HT-29 (cell line): ENCODE results near the gene SLC16A13. TPM values are rescaled to one million over a fixed set of nuclear protein-coding genes. Genes with fewer than 3 reads are reported as not detected.
A peak's percentile ranks its signal among the peaks of the same experiment; 100 is the strongest.
"Not testable (repeated sequence)": the region's sequence is repeated elsewhere in the genome, so short reads cannot be mapped to it uniquely, and the experiment has no call there.

Experiments
- DNase-seq: peaks from one replicate; pipeline ENCODE4 v3.0.0-alpha.2; 2015; ENCODE audit warnings: low spot score
- total RNA-seq: library from RNA; depleted of rRNA; stranded (reverse); fragments of >200 nt; shearing (Covaris generic); gene quantifications from 2 replicates; pipeline ENCODE4 v1.2.3, GENCODE V29; 2014

The SLC16A13 gene
- total RNA-seq, 1 experiment from 2014 or later, result 0.28 TPM

GRCh38 chr17:7029096-7029495 lies 6.7 kb upstream of the SLC16A13 start:
- DNase-seq, result no peak

DNA sequence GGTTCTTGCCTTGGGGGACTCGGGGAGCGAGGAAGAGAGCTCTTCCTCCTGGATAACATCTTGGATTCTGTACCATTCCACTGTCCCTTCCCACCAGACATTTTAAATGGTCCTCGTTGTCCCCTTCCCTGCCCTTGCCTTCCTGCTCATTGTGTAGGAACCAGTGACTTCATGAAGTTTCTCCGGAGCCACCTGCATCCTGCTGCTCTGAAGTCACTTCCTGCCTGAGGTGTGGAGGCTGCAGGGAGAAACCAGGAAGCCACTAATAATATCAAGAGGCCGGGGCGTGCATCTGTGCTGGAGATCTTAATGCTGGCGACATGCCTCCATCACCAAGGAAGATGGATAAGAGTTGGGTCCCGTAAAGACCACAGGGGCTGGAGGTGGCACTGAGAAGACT lies 6.2 kb upstream of the SLC16A13 start:
- no peak for DNase-seq

GRCh38 chr17:7034955-7035590 lies 742 bp upstream of the SLC16A13 start:
- no peak for DNase-seq

DNA sequence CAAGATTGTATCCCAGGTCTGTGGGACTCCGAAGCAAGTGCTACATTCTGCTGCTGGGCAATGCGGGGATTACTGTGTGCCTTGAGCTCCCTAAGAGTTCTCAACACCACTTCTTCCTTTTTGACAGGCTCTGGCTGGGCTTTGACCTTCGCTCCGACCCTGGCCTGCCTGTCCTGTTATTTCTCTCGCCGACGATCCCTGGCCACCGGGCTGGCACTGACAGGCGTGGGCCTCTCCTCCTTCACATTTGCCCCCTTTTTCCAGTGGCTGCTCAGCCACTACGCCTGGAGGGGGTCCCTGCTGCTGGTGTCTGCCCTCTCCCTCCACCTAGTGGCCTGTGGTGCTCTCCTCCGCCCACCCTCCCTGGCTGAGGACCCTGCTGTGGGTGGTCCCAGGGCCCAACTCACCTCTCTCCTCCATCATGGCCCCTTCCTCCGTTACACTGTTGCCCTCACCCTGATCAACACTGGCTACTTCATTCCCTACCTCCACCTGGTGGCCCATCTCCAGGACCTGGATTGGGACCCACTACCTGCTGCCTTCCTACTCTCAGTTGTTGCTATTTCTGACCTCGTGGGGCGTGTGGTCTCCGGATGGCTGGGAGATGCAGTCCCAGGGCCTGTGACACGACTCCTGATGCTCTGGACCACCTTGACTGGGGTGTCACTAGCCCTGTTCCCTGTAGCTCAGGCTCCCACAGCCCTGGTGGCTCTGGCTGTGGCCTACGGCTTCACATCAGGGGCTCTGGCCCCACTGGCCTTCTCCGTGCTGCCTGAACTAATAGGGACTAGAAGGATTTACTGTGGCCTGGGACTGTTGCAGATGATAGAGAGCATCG lies 2.4 kb downstream of the SLC16A13 start:
- no peak for DNase-seq

- no peak for DNase-seq
These were observed 4.0 kb downstream of the SLC16A13 start for GRCh38 chr17:7039832-7040231.

- no peak for DNase-seq
These were observed 6.0 kb downstream of the SLC16A13 start for GRCh38 chr17:7041607-7042500.

DNA sequence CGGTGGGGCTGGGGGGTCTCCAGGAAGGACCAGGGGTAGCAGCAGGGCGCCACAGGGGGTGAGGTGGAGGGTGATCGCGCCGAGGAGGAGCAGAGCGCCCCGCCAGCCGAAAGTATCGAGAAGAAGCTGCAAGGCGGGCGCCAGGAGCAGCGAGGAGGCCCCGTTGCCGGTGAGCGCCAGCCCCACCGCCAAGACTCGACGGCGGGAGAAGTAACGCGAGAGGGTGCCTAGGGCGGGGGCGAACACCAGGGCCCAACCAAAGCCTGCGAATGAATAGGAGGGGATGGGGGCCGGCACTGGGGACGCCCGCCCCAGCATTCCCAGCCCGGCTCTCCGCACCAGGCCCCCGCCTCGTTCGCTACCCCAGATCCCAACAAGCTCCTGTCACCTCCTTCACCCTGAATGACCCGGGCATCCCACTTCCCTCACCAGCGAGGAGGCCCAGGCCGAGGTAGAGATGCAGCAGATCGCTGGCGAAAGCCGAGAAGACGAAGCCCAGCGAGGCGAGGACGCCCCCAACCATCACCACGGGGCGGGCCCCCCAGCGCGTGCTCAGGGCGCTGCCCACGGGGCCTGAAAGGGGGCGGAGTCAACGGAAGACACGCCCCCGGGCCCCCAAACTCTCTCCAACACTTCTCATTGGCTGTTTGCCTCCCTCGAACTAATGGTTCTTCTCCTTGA lies 6.8 kb downstream of the SLC16A13 start:
- DNase-seq, result no peak

- DNase-seq, result no peak
These were observed 7.3 kb downstream of the SLC16A13 start for GRCh38 chr17:7043182-7043496.

DNA sequence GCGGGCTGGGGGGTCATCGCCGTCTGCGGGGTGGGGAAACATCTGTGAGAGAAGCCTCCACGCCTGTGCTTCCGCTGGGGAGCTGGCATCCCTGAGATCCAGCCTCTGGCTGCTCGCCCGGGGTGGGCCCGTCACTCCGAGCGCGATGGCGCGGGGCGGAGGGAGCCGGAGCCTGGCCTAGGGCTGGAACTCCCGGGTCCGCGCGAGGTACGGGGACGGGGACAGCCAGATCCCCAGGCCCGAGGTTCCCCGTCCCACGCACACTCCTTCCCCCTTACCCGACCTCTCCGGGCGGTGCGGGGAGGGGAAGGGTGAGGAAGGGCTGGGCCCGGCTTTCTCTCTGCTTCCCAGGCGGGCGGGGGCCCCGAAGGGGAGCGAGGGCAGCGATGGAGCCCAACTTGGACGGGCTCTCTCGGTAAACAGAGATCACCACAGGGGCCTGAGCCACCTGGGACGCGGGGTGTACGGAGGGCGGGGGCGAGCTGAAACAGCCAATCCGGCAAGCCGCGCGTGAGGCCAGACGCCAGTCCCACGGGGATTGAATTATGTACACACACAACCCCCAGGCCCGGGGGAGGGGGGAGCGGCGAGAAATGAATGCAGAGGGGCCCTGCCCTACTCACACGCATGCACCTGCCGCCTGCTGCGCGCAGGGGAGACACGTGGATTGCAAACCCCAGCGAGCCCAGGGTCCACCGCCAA lies 7.8 kb downstream of the SLC16A13 start, which contains the start of gene SLC16A11:
Gene SLC16A11 (minus strand): TSS at position 596 of the 702 bp plus-strand sequence. CDS start 579 bp downstream, at position 17.
- DNase-seq, result no peak

GRCh38 chr17:7045492-7046126 lies 9.8 kb downstream of the SLC16A13 start:
- DNase-seq, result peak; percentile 76

DNA sequence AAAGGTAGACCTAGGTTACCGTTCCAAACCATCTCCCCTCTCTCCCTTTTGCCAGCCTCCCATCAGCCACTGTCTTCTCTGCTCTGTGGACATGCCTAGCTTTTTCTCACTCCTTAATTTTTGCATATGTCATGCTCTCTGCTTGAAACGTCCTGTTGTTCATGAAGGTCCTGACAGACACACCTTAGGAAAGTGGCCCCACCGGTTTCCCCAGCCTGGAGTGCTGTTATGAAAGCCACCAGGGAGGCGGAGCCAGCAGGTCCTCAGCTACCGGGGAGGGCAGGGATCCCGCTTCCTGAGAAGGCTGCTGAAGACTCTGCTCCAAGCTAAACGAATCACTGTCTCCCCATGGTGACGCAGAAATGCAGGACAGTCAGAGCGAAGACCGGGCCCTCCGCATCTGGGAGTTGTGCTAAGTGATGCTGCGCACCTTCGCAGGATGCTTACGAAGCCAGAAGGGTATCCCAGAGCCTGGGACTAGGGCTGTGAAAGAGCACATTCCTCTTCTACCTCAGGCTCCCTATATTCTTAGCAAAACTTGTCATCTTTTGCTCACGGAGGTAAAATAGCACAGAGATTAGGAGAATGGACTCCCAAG lies 10.4 kb downstream of the SLC16A13 start:
- peak; percentile 89 for DNase-seq

- DNase-seq, result peak; percentile 3
These were observed 11.0 kb downstream of the SLC16A13 start for GRCh38 chr17:7046725-7047397.

DNA sequence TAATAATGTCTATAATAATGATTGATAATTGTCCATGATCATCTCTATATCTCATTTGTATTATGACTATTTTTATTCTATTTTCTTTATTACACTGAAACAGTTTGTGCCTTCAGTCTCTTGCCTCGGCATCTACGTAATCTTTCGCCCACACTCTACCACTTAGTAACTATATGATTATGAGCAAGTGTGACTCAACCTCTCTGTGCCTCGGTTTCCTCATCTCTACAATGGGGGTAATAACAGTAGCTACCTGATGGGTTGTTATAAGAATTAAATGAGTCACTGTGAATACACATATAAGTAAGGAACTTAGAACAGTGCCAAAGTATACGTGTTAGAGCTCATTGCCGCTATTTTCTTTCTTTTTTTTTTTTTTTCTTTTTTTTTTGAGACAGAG lies 11.8 kb downstream of the SLC16A13 start:
- no peak for DNase-seq

- DNase-seq, result no peak
These were observed 13.2 kb downstream of the SLC16A13 start for GRCh38 chr17:7048968-7049367.

GRCh38 chr17:7050583-7050982 lies 14.8 kb downstream of the SLC16A13 start:
- not testable (repeated sequence) for DNase-seq

DNA sequence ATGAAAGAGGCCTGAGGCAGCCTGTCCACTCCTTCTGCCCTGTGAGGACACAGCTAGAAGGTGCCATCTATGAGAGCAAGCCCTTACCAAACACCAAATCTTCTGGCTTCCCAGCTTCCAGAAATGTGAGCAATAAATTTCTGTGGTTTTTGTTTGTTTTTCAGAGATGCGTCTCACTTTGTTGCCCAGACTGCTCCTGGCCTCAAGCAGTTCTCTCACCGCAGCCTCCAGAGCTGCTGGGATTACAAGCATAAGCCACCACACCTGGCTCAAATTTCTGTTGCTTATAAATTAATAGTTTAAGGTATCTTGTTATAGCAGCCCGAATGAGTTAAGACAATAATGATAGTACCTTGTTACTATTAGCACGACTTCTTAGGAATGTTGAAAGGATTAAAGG lies 20.6 kb downstream of the SLC16A13 start:
- no peak for DNase-seq

GRCh38 chr17:7058831-7059447 lies 23.1 kb downstream of the SLC16A13 start:
- DNase-seq, result no peak

- peak; percentile 31 for DNase-seq
These were observed 24.5 kb downstream of the SLC16A13 start for GRCh38 chr17:7060165-7060891.
